GM12878 (cell line): Measurements from ENCODE around the gene AGBL5. TPM values are rescaled to one million over a fixed set of nuclear protein-coding genes. Genes with fewer than 3 reads are reported as not detected.

Source experiments
- ATAC-seq: fragments of 200-7000 bp; cut with Tn5 transposase; 3 replicates; pipeline ENCODE4 v1.9.1; 2020; ENCODE audit warnings: mild to moderate bottlenecking, moderate library complexity
- BruUV-seq: library from RNA; stranded (reverse); fragments of 400-500 nt; replicated peaks from 2 replicates; lab custom pipeline; 2021; lab: Mats Ljungman, UMichigan
- CTCF ChIA-PET: fragments of 300-600 bp; sonication (Branson Sonifier 250); formaldehyde crosslinking; extraction: SDS; loops from one replicate; lab custom pipeline; 2021; ENCODE audit warnings: inconsistent platforms; lab: Yijun Ruan, JAX
- POLR2A ChIA-PET: fragments of 350-600 bp; formaldehyde crosslinking; extraction: SDS; loops from one replicate; lab custom pipeline; 2021; ENCODE audit warnings: inconsistent platforms; lab: Charles Lee
- RAD21 ChIA-PET: fragments of 300-600 bp; sonication (Branson Sonifier 250); formaldehyde crosslinking; loops from one replicate; lab custom pipeline; 2023; ENCODE audit warnings: antibody characterized with exemption; ENCODE audit not compliant: unreplicated experiment; lab: Charles Lee
- SMC1A ChIA-PET: fragments of 300-600 bp; sonication (Branson Sonifier 250); formaldehyde crosslinking; loops from one replicate; lab custom pipeline; 2023; ENCODE audit not compliant: unreplicated experiment, uncharacterized antibody; lab: Charles Lee
- DNase-seq: peaks from one replicate; pipeline ENCODE4 v3.0.0-alpha.2; 2011; ENCODE audit warnings: low read depth, low spot score
- FAIRE-seq: peaks from 3 replicates; lab custom pipeline; 2011; peaks lifted over from hg19 to GRCh38; lab: Jason Lieb, UNC
- H2AFZ ChIP-seq: 2 replicates; pipeline ENCODE4 v1.6.0; 2011; ENCODE audit warnings: low read depth, low read length, control low read depth; ENCODE audit not compliant: control insufficient read depth
- H3K27ac ChIP-seq: 2 replicates; pipeline ENCODE4 v1.5.1; 2011; ENCODE audit warnings: control low read depth; ENCODE audit not compliant: control insufficient read depth, insufficient read depth
- H3K27me3 ChIP-seq, 2 experiments: replicated peaks in 1 of 2; 2 replicates each; pipeline versions ENCODE4 v1.6.0 to v1.6.1; 2011; ENCODE audit warnings: low read length in 1 of 2; ENCODE audit not compliant: control insufficient read depth in 2 of 2, insufficient read depth in 2 of 2
- H3K36me3 ChIP-seq, 2 experiments: 2 replicates each; pipeline ENCODE4 v1.5.1; 2011; ENCODE audit warnings: low read length in 1 of 2; ENCODE audit not compliant: control insufficient read depth in 2 of 2, insufficient read depth in 2 of 2
- H3K4me1 ChIP-seq: 2 replicates; pipeline ENCODE4 v1.6.1; 2011; ENCODE audit warnings: mild to moderate bottlenecking, low read length, moderate library complexity, mixed read lengths; ENCODE audit not compliant: control insufficient read depth, insufficient read depth
- H3K4me2 ChIP-seq: 2 replicates; pipeline ENCODE4 v1.6.0; 2011; ENCODE audit warnings: control low read depth; ENCODE audit not compliant: control insufficient read depth, insufficient read depth
- H3K4me3 ChIP-seq: fragments of 200-600 bp; sonication (generic); 2 replicates; pipeline ENCODE4 v1.5.1; 2016
- H3K79me2 ChIP-seq: 2 replicates; pipeline ENCODE4 v1.6.0; 2011; ENCODE audit warnings: low read length; ENCODE audit not compliant: control insufficient read depth, insufficient read depth
- H3K9ac ChIP-seq: 2 replicates; pipeline ENCODE4 v1.8.0; 2011; ENCODE audit warnings: low read length, control low read depth, mixed read lengths; ENCODE audit not compliant: control insufficient read depth, insufficient read depth
- H3K9me3 ChIP-seq: replicated peaks from 3 replicates; pipeline ENCODE4 v1.5.1; 2011; ENCODE audit warnings: mild to moderate bottlenecking, low read length; ENCODE audit not compliant: control insufficient read depth, insufficient read depth
- H4K20me1 ChIP-seq: 2 replicates; pipeline ENCODE4 v1.6.0; 2011; ENCODE audit not compliant: control insufficient read depth, insufficient read depth
- ATF7 ChIP-seq: fragments of 450-650 bp; IDR thresholded peaks from 2 replicates; pipeline ENCODE4 v1.6.1; 2016; ENCODE audit warnings: low read depth, mild to moderate bottlenecking
- BHLHE40 ChIP-seq, 2 experiments: fragments of 450-650 bp in 1 of 2; IDR thresholded peaks; 2 replicates each; pipeline ENCODE4 v1.6.1; 2011 to 2017; ENCODE audit warnings: low read depth in 2 of 2, borderline replicate concordance in 1 of 2, improper control_type of control experiment in 1 of 2, low read length in 1 of 2, mild to moderate bottlenecking in 1 of 2
- CBFB ChIP-seq: IDR thresholded peaks from 2 replicates; pipeline ENCODE4 v1.6.1; 2016; ENCODE audit warnings: antibody characterized with exemption, low read depth
- E2F4 ChIP-seq: IDR thresholded peaks from 2 replicates; pipeline ENCODE4 v1.6.1; 2012; ENCODE audit warnings: low read depth, low read length, improper control_type of control experiment
- ESRRA ChIP-seq: IDR thresholded peaks from 2 replicates; pipeline ENCODE4 v1.6.1; 2012; ENCODE audit warnings: mild to moderate bottlenecking, low read length, improper control_type of control experiment
- EZH2 ChIP-seq: IDR thresholded peaks from 2 replicates; pipeline ENCODE4 v1.6.1; 2012; ENCODE audit warnings: low read depth, mild to moderate bottlenecking, control low read depth, inconsistent platforms, low read length, borderline replicate concordance; ENCODE audit not compliant: control insufficient read depth
- PAX8 ChIP-seq: fragments of 450-650 bp; IDR thresholded peaks from 2 replicates; pipeline ENCODE4 v1.6.1; 2017; ENCODE audit warnings: mild to moderate bottlenecking, moderate library complexity
- RB1 ChIP-seq: fragments of 450-650 bp; formaldehyde crosslinking; IDR thresholded peaks from 2 replicates; pipeline ENCODE4 v1.6.1; 2017; ENCODE audit warnings: mild to moderate bottlenecking, borderline replicate concordance
- SIN3A ChIP-seq: IDR thresholded peaks from 2 replicates; pipeline ENCODE4 v1.6.1; 2012; ENCODE audit warnings: low read depth, low read length, improper control_type of control experiment
- SKIL ChIP-seq: fragments of 450-650 bp; IDR thresholded peaks from 2 replicates; pipeline ENCODE4 v1.6.1; 2017; ENCODE audit warnings: mild to moderate bottlenecking, low read depth, inconsistent platforms; ENCODE audit not compliant: poor library complexity, severe bottlenecking
- SUZ12 ChIP-seq: fragments of 200-600 bp; sonication (generic); IDR thresholded peaks from one replicate; pipeline ENCODE4 v1.6.1; 2018; ENCODE audit warnings: antibody characterized with exemption, mild to moderate bottlenecking; ENCODE audit not compliant: unreplicated experiment
- TBL1XR1 ChIP-seq: IDR thresholded peaks from 2 replicates; pipeline ENCODE4 v1.6.1; 2012; ENCODE audit warnings: low read depth, low read length, improper control_type of control experiment
- ZBTB11 ChIP-seq: fragments of 450-650 bp; formaldehyde crosslinking; IDR thresholded peaks from 2 replicates; pipeline ENCODE4 v1.5.0; 2022; ENCODE audit warnings: mild to moderate bottlenecking, missing genetic modification characterization
- WGBS: methylation state at CpG from one replicate; pipeline ENCODE4 v1.1.6; 2016; ENCODE audit warnings: low lambda C conversion rate; ENCODE audit not compliant: insufficient replicate concordance, insufficient coverage; ENCODE audit errors: missing lambda C conversion rate; 5-methylcytosine and 5-hydroxymethylcytosine counted together
- in situ Hi-C: fragments of 300-500 bp; cut with MboI; formaldehyde crosslinking; loops from 9 replicates; pipeline ENCODE4 v1.14.3; 2018; ENCODE audit warnings: mixed read lengths
- intact Hi-C: fragments of 100-400 bp; cut with micrococcal nuclease; formaldehyde crosslinking; loops from one replicate; pipeline ENCODE4 v1.14.2; 2022; ENCODE audit not compliant: unreplicated experiment
- polyA plus RNA-seq, 11 experiments: library from polyadenylated mRNA; depleted of rRNA in 4 of 11; unstranded in 6 of 11; stranded (reverse) in 5 of 11; fragments of >200 nt; fragmentation: Nextera tagmentation in 4 of 11; fragmentation: Illumina TruSeq in 1 of 11; extraction: Ambion mirVana in 4 of 11; extraction: Trizol in 1 of 11; gene quantifications; 1 replicate in 1 of 11; 2 replicates in 10 of 11; pipeline versions ENCODE4 v1.2.1 to v1.2.3, GENCODE V29; 2011 to 2016; ENCODE audit warnings: inconsistent platforms in 2 of 11, missing spikeins in 2 of 11, low read depth in 1 of 11
- total RNA-seq, 4 experiments: library from RNA; depleted of rRNA in 3 of 4; stranded (reverse); fragments of >200 nt in 3 of 4; fragmentation: Illumina TruSeq in 1 of 4; extraction: Trizol in 1 of 4; gene quantifications; 2 replicates each; pipeline versions ENCODE4 v1.2.1 to v1.2.3, GENCODE V29; 2013 to 2021

The AGBL5 gene
- total and polyA plus RNA-seq, 10 of the 15 experiments (the other 5 are each of a cell fraction or from before 2014, with no cell fraction given) = 1.9 to 28.5 (median 19.5) TPM

DNA sequence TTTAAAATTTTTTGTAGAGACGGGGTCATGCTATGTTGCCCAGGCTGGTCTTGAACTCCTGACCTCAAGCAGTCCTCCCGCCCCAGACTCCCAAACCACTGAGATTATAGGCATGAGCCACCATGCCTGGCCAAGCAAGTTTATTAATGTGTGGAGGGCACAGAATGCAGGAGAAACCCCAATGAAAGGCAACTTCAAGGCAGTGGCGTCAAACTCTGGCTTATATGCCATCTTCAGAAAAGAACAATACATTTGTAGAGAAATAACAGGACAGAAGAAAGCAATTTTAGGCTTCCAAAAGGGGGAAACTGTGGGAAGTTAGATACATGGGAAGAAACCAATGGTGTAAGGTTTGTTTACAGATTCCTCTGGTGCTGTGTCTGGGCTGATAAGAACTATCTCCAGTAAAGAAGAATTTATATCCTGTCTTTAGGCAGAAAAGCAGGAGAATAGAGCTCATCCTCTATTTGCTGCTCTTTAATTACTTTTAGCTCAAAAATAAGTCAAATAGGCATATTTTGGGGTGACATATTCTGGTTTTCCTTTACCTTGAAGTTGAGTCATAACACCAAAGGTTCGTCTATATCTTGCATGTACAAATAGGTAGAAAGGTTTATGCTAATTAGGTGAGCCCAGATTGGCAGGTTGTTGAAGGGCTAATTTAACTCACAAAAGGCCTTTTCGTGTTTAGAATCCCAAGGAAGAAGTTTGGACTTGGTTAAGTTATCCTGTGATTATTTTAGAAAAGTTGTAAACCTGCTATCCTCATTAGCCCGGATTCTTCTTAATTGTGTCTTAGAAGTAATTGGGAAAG lies 44.7 kb upstream of the AGBL5 start (continued):
- TF ChIP-seq BHLHE40 (IDR thresholded peaks at IDR 0.05; ENCODE audit: borderline replicate concordance in 1 of 2, low read depth in 2 of 2, low read length in 1 of 2) (no peak), ESRRA (no peak)

DNA sequence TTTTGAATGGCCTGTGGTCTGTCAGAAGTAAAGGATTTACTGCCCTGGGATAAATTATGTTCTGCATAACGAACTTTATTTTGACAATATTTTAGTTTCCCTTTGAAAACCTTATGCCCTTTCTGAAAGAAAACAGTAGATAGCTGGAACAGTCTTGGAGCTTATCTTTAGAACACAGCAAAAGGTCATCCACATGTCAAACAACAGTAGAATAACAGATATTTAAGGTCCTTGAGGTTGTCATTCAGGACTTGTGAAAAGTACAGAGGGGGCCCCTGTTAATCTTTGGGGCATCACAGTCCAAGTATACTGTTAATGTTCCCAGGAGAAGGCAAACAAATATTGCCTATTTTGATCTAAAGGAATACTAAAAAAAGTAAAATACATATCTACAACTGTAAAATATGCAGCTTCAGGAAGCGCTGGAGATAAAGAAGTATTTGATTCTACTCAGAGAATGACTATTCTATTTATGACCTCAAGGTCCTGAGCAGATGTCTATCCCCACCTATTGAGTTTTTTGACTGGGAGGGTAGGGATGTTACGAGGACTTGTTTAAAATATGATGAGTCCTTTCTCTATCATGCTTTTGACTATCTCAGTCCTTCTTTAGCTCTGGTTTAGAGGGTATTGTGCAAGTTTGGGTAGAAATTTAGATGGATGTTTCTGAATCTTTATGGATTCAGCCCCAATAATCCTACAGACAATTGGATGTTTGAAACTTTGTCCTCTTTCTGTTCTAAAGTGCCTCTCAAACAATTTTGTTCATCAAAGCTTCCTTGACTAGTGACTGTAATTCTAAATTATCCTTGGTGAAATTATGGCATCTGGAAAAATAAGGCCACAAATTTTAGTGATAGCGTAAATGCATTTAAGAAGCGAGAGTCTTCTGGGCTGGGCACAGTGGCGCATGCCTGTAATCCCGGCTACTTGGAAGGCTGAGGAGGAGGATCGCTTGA lies 43.8 kb upstream of the AGBL5 start:
- in situ Hi-C loops (no loop called here), intact Hi-C loops (no loop called here)
- RAD21 ChIA-PET = no interaction called here
- POLR2A ChIA-PET = no interaction called here
- H3K27me3 ChIP-seq = no peaks in the 10 kb centered on the region; a peak in 1 of 4 replicates
- CTCF ChIA-PET = interaction anchor here (1.0 to 2.5 kb wide), 3 partner anchors 10 to 272 kb away, joined by 3 to 8 read pairs (median 4); no protein-coding TSS in a partner anchor
- DNase-seq (no peak), ATAC-seq (no peak), FAIRE-seq (no peak)
- no peaks in the 10 kb centered on the region for H3K79me2 ChIP-seq
- 64% methylated on average over 8 of the region's 8 CpGs for WGBS
- no peak overlapping the region for H3K27ac ChIP-seq
- no peak overlapping the region for H3K4me3 ChIP-seq
- H3K4me2 ChIP-seq = no peak overlapping the region
- no TSS peak for BruUV-seq
- no peak for TF ChIP-seq SUZ12
- no peak for TF ChIP-seq CBFB
- TF ChIP-seq E2F4 = no peak
- TF ChIP-seq TBL1XR1 = no peak
- no peak for TF ChIP-seq ZBTB11 (CRISPR knock-in tag)
- no peak for TF ChIP-seq PAX8
- TF ChIP-seq RB1 = no peak
- TF ChIP-seq SKIL = no peak
- no peak for TF ChIP-seq ATF7
- TF ChIP-seq SIN3A = no peak
- no peak for TF ChIP-seq EZH2
- H3K9ac ChIP-seq = no peak overlapping the region
- H3K9me3 ChIP-seq = no peaks in the 10 kb centered on the region
- H3K36me3 ChIP-seq = no peaks in the 10 kb centered on the region
- peaks cover 4% of the 10 kb centered on the region; the same call in 1 of the 2 replicates for H3K4me1 ChIP-seq
- no peak overlapping the region for H2AFZ ChIP-seq
- SMC1A ChIA-PET = no interaction called here
- no peaks in the 10 kb centered on the region for H4K20me1 ChIP-seq
